ENCODE data around the gene TNIP1. TPM values are rescaled to one million over a fixed set of nuclear protein-coding genes. Genes with fewer than 3 reads are reported as not detected.

The TNIP1 gene
- total and polyA plus RNA-seq, 2 donors = 49.9 to 54.7 TPM

GRCh38 chr5:151098768-151099121, 17.9 kb upstream of the TNIP1 start:
- H3K4me3 ChIP-seq (ENCODE audit: low read length in 2 of 2) = no peak overlapping the region
- 47% methylated on average over 4 of the region's 4 CpGs for WGBS
- H3K27ac ChIP-seq (ENCODE audit: low read depth in 1 of 2, low read length in 1 of 2) = peak overlapping the region in 1 of 2 donors; percentile 60
- H3K27me3 ChIP-seq (ENCODE audit: control insufficient read depth in 2 of 2, insufficient read depth in 1 of 2, low read length in 1 of 2) = no peaks in the 10 kb centered on the region
- H3K36me3 ChIP-seq (ENCODE audit: control insufficient read depth in 2 of 2, insufficient read depth in 2 of 2, low read length in 1 of 2) = peaks cover 32 to 35% of the 10 kb centered on the region in 2 donors
- DNase-seq (ENCODE audit: low read depth in 6 of 9, low spot score in 9 of 9) = no peak
- peaks cover 6 to 46% of the 10 kb centered on the region in 2 donors for H3K4me1 ChIP-seq (ENCODE audit: control insufficient read depth in 2 of 2, insufficient read depth in 2 of 2, low read length in 2 of 2)
- no peaks in the 10 kb centered on the region for H3K9me3 ChIP-seq (ENCODE audit: control insufficient read depth in 2 of 2, insufficient read depth in 1 of 2, low read length in 1 of 2)

GRCh38 chr5:151097820-151098767, 17.3 kb upstream of the TNIP1 start:
- peaks cover 28 to 30% of the 10 kb centered on the region in 2 donors for H3K36me3 ChIP-seq (ENCODE audit: control insufficient read depth in 2 of 2, insufficient read depth in 2 of 2, low read length in 1 of 2)
- peak in 1 of 9 donors; percentile 56 for DNase-seq (ENCODE audit: low read depth in 6 of 9, low spot score in 9 of 9)
- H3K27me3 ChIP-seq (ENCODE audit: control insufficient read depth in 2 of 2, insufficient read depth in 1 of 2, low read length in 1 of 2) = no peaks in the 10 kb centered on the region
- WGBS = 45% methylated on average over 16 of the region's 16 CpGs
- H3K27ac ChIP-seq (ENCODE audit: low read depth in 1 of 2, low read length in 1 of 2) = peak overlapping the region in 1 of 2 donors; percentile 60
- H3K4me3 ChIP-seq (ENCODE audit: low read length in 2 of 2) = no peak overlapping the region
- no peaks in the 10 kb centered on the region for H3K9me3 ChIP-seq (ENCODE audit: control insufficient read depth in 2 of 2, insufficient read depth in 1 of 2, low read length in 1 of 2)
- peaks cover 13 to 49% of the 10 kb centered on the region in 2 donors for H3K4me1 ChIP-seq (ENCODE audit: control insufficient read depth in 2 of 2, insufficient read depth in 2 of 2, low read length in 2 of 2)

- H3K27me3 ChIP-seq (ENCODE audit: control insufficient read depth in 2 of 2, insufficient read depth in 1 of 2, low read length in 1 of 2) = no peaks in the 10 kb centered on the region
- peaks cover 24 to 26% of the 10 kb centered on the region in 2 donors for H3K36me3 ChIP-seq (ENCODE audit: control insufficient read depth in 2 of 2, insufficient read depth in 2 of 2, low read length in 1 of 2)
- no peak overlapping the region for H3K4me3 ChIP-seq (ENCODE audit: low read length in 2 of 2)
- no peak for DNase-seq (ENCODE audit: low read depth in 6 of 9, low spot score in 9 of 9)
- no peak overlapping the region for H3K27ac ChIP-seq (ENCODE audit: low read depth in 1 of 2, low read length in 1 of 2)
- 93% methylated on average over 6 of the region's 6 CpGs for WGBS
- H3K9me3 ChIP-seq (ENCODE audit: control insufficient read depth in 2 of 2, insufficient read depth in 1 of 2, low read length in 1 of 2) = no peaks in the 10 kb centered on the region
- H3K4me1 ChIP-seq (ENCODE audit: control insufficient read depth in 2 of 2, insufficient read depth in 2 of 2, low read length in 2 of 2) = peaks cover 13 to 49% of the 10 kb centered on the region in 2 donors
These were observed 16.2 kb upstream of the TNIP1 start for GRCh38 chr5:151097061-151097460.

GRCh38 chr5:151096001-151096373, 15.2 kb upstream of the TNIP1 start:
- peaks cover 13 to 49% of the 10 kb centered on the region in 2 donors for H3K4me1 ChIP-seq (ENCODE audit: control insufficient read depth in 2 of 2, insufficient read depth in 2 of 2, low read length in 2 of 2)
- no peak for DNase-seq (ENCODE audit: low read depth in 6 of 9, low spot score in 9 of 9)
- H3K27me3 ChIP-seq (ENCODE audit: control insufficient read depth in 2 of 2, insufficient read depth in 1 of 2, low read length in 1 of 2) = no peaks in the 10 kb centered on the region
- H3K36me3 ChIP-seq (ENCODE audit: control insufficient read depth in 2 of 2, insufficient read depth in 2 of 2, low read length in 1 of 2) = peaks cover 13 to 15% of the 10 kb centered on the region in 2 donors
- H3K4me3 ChIP-seq (ENCODE audit: low read length in 2 of 2) = no peak overlapping the region
- no peaks in the 10 kb centered on the region for H3K9me3 ChIP-seq (ENCODE audit: control insufficient read depth in 2 of 2, insufficient read depth in 1 of 2, low read length in 1 of 2)
- H3K27ac ChIP-seq (ENCODE audit: low read depth in 1 of 2, low read length in 1 of 2) = no peak overlapping the region
- 97% methylated on average over 6 of the region's 6 CpGs for WGBS

GRCh38 chr5:151095341-151096000, 14.6 kb upstream of the TNIP1 start:
- H3K4me3 ChIP-seq (ENCODE audit: low read length in 2 of 2) = no peak overlapping the region
- H3K9me3 ChIP-seq (ENCODE audit: control insufficient read depth in 2 of 2, insufficient read depth in 1 of 2, low read length in 1 of 2) = no peaks in the 10 kb centered on the region
- WGBS = 71% methylated on average over 5 of the region's 5 CpGs
- no peak for DNase-seq (ENCODE audit: low read depth in 6 of 9, low spot score in 9 of 9)
- H3K36me3 ChIP-seq (ENCODE audit: control insufficient read depth in 2 of 2, insufficient read depth in 2 of 2, low read length in 1 of 2) = peaks cover 9 to 11% of the 10 kb centered on the region in 2 donors
- H3K27me3 ChIP-seq (ENCODE audit: control insufficient read depth in 2 of 2, insufficient read depth in 1 of 2, low read length in 1 of 2) = no peaks in the 10 kb centered on the region
- peak overlapping the region in 1 of 2 donors; percentile 47 for H3K27ac ChIP-seq (ENCODE audit: low read depth in 1 of 2, low read length in 1 of 2)
- H3K4me1 ChIP-seq (ENCODE audit: control insufficient read depth in 2 of 2, insufficient read depth in 2 of 2, low read length in 2 of 2) = peaks cover 13 to 49% of the 10 kb centered on the region in 2 donors

GRCh38 chr5:151094852-151095245, 14.0 kb upstream of the TNIP1 start:
- Histone ChIP-seq H3K4me1 (ENCODE audit: control insufficient read depth in 2 of 2, insufficient read depth in 2 of 2, low read length in 2 of 2) (peaks cover 13 to 49% of the 10 kb centered on the region in 2 donors), H3K27ac (ENCODE audit: low read depth in 1 of 2, low read length in 1 of 2) (peak overlapping the region in 1 of 2 donors; percentile 34), H3K9me3 (ENCODE audit: control insufficient read depth in 2 of 2, insufficient read depth in 1 of 2, low read length in 1 of 2) (no peaks in the 10 kb centered on the region), H3K36me3 (ENCODE audit: control insufficient read depth in 2 of 2, insufficient read depth in 2 of 2, low read length in 1 of 2) (peaks cover 4 to 11% of the 10 kb centered on the region in 2 donors), H3K27me3 (ENCODE audit: control insufficient read depth in 2 of 2, insufficient read depth in 1 of 2, low read length in 1 of 2) (no peaks in the 10 kb centered on the region), H3K4me3 (ENCODE audit: low read length in 2 of 2) (no peak overlapping the region)
- WGBS = 94% methylated on average over 8 of the region's 8 CpGs
- no peak for DNase-seq (ENCODE audit: low read depth in 6 of 9, low spot score in 9 of 9)

GRCh38 chr5:151094030-151094851, 13.4 kb upstream of the TNIP1 start:
- Histone ChIP-seq H3K4me3 (ENCODE audit: low read length in 2 of 2) (no peak overlapping the region), H3K36me3 (ENCODE audit: control insufficient read depth in 2 of 2, insufficient read depth in 2 of 2, low read length in 1 of 2) (peaks cover 4 to 11% of the 10 kb centered on the region in 2 donors), H3K27me3 (ENCODE audit: control insufficient read depth in 2 of 2, insufficient read depth in 1 of 2, low read length in 1 of 2) (no peaks in the 10 kb centered on the region), H3K4me1 (ENCODE audit: control insufficient read depth in 2 of 2, insufficient read depth in 2 of 2, low read length in 2 of 2) (peaks cover 12 to 49% of the 10 kb centered on the region in 2 donors), H3K9me3 (ENCODE audit: control insufficient read depth in 2 of 2, insufficient read depth in 1 of 2, low read length in 1 of 2) (no peaks in the 10 kb centered on the region), H3K27ac (ENCODE audit: low read depth in 1 of 2, low read length in 1 of 2) (peak overlapping the region; percentile 23 to 61)
- 58% methylated on average over 12 of the region's 12 CpGs for WGBS
- DNase-seq (ENCODE audit: low read depth in 6 of 9, low spot score in 9 of 9) = no peak

GRCh38 chr5:151093476-151093889, 12.6 kb upstream of the TNIP1 start:
- H3K27ac ChIP-seq (ENCODE audit: low read depth in 1 of 2, low read length in 1 of 2) = peak overlapping the region; percentile 23 to 61
- peaks cover 9 to 41% of the 10 kb centered on the region in 2 donors for H3K4me1 ChIP-seq (ENCODE audit: control insufficient read depth in 2 of 2, insufficient read depth in 2 of 2, low read length in 2 of 2)
- no peaks in the 10 kb centered on the region for H3K27me3 ChIP-seq (ENCODE audit: control insufficient read depth in 2 of 2, insufficient read depth in 1 of 2, low read length in 1 of 2)
- 53% methylated on average over 2 of the region's 2 CpGs for WGBS
- no peaks in the 10 kb centered on the region for H3K9me3 ChIP-seq (ENCODE audit: control insufficient read depth in 2 of 2, insufficient read depth in 1 of 2, low read length in 1 of 2)
- no peak for DNase-seq (ENCODE audit: low read depth in 6 of 9, low spot score in 9 of 9)
- no peak overlapping the region for H3K4me3 ChIP-seq (ENCODE audit: low read length in 2 of 2)
- peaks cover 4 to 11% of the 10 kb centered on the region in 2 donors for H3K36me3 ChIP-seq (ENCODE audit: control insufficient read depth in 2 of 2, insufficient read depth in 2 of 2, low read length in 1 of 2)

Data from thymus (tissue), 11 donors.